Stimulated activated CD4-positive, alpha-beta T cell treated with anti-CD3 and anti-CD28 coated beads, Interleukin-1b, Interleukin-23, amount 100 ng/mL, for 4 hours (primary cell): Measurements from ENCODE around the gene B4GALT6.

Experiments used
- DNase-seq, 2 donors: peaks; one replicate each; pipeline ENCODE4 v3.0.0-alpha.2; 2020; ENCODE audit warnings: low read depth in 2 of 2

B4GALT6 gene

DNA sequence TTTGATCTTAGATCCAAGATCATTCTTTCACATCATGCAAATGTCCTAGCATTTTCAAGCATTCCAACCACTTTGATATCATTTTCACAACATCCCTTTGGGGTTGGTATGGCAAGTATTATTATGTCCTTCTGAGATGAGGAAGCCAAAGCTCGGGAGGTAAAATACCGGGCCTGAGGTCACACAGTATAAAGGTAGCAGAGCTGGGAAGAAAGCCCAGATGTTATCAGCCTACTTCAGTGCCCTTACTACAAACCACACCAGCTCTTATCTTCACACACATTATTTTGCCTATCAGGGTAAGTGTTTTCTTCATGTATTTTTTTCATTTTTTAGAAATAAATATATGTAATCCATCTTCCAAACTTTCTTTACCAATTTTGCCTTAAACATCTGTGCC is 4.2 kb upstream of the B4GALT6 start:
- DNase-seq = no peak

DNA sequence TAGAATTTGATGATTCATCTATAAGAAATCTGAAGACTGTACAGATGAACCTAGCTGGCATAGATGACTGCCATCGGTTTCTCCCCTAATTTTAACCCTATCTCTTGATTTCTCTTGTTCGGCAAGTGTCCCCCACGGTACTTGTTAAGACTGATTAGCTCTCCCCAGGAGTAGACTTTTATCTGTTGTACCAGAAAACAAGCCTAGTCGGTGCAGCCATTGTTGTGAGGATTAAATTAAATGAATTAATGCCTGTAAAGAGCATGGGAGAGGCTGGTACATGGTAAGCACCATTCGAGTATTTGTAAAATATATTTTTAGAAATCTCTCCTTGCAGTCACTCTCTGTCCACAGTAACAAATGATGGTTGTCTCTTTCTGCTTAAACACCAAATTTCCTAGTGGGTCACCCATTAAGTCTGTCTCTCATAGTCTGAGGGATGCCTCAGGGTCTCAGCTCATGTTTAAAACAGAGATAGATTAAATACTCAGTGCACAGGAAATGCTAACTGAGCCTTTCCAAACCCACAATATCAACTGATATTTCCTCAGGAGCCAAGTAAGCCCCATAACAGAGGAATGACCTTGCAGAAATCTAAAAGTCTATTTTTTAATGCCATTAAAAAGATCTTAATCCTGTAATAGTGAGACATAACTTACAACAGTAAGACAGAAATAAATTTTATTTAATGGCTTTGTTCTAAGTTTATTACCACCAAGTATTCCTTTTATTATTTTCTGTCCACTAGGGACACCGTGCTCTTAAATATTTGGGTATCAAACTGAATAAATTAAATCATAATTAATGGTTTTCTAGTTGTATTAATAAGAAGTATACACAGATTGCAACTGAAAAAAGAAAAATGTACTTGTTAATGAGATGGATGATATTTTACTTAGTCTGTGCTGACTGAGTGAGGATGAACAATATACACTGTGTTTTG is 2.9 kb upstream of the B4GALT6 start:
- no peak for DNase-seq

DNA sequence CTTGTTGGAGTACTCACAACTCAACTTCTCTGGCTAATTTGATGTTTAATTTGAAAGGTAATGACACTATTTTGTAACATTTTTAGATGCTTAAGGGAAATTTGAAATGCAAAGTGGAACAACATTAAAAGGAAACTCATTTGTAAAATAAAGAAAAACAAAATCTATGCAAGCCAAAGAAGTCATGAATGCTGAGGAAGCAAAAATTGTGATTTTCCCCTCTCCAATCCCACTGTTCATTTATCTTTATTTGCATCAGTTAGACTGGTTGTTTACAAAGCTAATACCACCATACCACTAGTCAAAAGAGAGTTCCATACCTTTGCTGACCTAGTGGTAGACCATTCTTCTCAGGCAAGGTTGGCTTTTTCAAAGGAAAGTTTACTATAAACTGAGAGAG is 2.2 kb upstream of the B4GALT6 start:
- DNase-seq = no peak

DNA sequence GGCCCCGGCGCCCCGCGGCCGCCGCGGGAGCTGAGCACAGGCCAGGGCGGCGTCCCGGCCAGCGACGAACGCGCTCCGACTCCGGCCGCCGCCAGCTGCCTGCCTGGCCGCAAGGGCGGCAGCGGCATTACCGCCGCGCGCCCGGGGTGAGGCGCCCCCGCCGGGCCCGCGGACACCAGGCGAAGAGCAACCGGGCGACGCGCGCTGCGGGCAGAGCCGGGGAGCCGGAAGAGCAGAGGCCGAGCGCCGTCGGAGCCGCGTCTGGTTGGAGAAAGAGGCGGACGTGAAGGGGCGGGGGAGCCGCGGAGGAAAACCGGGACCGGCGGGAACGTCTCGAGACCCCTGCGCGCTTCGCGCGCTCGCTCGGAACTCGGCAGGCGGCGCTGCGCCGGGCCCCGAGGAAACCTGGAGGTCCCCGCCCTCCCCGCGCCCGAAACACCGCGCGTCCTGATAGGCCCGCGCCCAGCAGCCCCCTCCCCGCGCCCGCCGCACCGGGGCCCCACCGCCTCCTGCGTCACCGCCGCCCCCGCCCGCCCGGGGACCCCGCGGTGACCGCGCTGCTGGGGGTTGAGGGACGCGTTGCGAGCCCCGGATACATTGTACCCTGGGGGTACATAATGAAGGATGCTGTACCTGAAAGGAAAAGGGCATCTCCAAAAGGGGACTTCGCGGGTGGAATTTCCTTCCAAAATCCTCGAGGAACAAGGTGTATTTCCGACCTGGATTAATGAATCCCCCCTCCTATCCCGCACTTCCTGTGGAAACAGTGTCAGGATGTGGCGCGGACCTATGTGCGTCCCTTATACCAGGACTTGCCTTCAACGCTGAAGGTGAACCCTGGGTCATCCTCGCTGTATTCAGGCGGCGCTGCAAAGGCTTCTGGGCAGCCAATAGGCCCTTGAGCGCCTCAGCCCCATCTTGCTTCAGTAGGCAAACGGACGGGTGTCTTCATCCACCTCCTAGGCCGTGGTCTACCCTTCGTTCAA is 1.0 kb upstream of the B4GALT6 start:
- peak; percentile 5 to 55 for DNase-seq

DNA sequence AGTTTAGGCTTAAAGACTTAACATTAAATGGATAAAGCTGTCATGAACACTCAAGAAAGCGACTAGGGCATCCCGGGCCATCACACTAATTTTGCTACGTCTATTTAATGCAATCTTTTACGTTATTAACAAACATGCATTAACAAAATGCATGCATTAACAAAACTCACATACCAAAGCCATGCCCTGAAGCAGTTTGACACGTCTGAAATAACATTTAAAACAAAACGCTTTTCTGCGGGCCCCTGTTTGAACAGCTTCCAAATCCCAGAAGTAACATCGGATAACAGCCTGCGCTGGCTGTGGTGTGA is 458 bp downstream of the B4GALT6 start:
- DNase-seq = no peak

DNA sequence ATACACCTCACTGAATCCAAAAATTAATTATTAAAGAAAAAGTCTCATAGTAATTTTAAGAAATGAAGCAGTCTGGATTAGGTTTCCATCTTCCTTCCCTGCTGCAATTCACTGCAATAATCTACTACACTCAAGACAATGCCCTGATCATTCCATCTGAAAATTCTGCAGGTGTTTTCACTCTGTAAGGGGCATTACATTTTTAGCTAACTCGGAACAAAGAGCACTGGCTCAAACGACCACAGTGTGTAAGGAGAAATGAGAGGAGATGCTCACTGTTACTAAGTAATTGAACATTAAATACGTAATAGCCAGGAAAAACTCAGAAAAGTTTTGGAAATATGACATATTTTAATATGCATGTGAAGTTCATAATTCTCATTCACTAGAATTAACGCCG is 1.3 kb downstream of the B4GALT6 start:
- DNase-seq = no peak

DNA sequence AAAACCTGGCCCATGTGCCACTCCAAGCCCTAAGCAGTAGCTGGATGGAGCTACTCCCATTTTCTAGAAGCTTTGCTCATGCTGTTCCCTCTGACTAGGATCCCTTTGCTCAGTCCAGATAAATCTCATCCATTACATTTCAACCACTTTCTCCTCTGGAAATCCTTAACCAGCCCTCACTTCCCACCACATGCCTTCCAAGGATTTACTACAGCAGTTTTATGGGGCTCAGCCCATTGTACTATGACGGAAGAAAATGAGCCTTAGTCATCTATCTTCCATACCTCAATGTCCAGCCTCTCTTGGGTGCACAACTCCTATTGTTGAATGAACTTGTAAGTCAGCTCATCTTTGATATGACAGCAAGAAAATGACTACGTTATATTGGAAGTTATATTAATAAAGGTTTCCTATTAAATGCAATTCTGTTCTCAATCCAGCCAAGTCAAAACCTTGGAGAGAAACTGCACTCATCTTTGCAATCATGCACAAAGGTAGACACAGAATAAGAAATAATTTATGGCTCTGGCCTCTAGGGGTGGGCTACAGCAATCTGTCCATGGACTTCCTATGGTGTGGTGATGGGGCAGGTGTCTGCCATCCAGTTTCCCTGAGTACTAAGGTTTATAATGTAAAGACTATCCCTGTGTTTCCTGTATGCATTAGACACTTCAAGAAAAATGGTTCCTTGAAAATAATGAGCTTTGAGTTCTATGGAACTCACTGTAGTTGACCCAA is 3.4 kb downstream of the B4GALT6 start:
- DNase-seq = no peak

DNA sequence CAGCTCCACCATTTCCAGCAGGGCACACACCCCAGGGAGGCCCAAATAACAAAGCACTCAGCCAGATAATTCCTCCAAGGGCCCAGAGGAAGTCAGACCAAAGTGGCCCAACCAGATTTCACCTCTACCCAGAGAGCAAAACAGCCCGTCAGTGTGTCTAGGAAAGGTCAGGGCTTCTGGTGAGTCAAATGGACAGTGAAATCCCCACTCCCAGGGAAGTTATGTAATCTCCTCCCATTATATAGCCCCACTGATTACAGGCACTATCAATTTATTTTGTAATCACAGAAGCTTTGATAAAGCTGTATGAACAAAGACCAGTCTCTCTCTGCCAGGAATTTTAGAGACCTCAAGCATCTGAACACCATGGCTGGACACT is 4.0 kb downstream of the B4GALT6 start:
- DNase-seq = no peak

DNA sequence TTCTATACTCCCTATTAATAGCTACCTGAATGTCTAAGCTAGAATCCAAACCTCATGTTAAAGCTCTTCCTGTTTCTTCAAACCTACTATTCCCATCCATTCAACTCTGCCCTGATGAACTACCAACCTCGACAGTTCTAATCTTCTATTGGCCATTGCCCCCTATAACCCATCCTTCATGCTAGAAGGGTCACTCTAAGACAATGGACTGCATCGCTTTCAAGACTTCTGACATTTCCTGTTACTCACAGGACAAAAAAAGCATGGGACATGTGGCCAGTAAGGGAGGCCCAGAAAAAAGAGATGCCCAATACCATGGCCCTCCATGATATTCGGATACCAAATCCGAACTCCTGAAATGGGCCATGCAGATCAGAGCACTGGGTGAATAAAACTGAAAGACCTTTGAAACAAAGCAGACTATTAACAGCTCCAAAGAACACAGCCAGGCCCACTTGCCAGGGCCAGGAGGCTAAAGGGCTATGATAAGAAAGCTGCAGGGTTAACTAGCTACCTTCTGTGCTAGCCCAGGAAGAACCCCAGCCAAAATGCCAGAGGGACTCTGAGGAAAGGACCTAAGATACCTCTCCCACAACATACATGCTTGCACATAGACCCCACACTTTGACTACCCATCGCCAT is 4.5 kb downstream of the B4GALT6 start:
- DNase-seq = no peak

DNA sequence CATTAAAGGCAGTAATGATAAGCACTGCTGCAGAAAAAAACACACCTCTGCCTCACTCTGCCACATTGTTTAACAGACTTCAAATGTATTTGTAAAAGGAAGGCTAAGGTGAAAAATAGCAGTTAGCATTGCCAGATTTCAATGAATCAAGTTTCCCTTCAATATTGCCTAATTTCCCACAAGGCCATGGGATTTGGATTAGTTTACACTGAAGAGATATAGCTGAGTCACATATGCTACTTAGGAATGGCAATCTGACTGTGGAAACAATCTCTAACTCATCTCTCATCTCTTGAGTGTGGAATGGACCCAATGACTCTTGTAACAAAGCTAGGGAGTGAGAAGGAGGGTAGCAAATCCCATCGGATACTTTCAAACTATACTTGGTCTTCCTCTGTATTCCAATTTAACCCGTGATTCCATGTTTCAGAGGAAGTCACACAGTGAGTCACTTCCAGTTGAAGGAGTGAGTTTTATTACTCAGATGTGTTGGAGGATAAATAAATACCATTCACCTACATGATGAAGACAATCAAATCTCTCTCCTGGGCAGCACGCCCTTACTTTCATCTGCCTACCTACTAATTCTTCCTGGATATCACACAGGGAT is 5.1 kb downstream of the B4GALT6 start:
- no peak for DNase-seq

DNA sequence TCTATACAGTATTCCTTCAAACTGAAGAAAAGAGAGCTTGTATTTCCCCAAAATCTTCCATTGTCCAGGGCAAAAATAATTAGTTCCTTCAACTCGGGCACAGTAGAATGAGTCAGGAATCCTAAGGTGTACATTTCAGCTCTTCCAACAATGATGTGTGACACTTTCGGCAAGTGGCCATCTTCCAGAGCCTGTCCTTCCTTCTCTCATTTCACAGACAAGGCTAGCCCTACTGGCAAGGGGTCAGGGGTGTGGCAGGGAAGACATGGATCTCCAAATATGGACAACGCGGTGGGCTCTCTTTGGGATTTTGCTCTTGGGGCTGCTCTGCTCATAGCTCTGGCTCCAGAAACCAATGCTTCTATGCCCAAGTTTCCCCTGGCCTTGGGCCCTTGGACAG is 6.0 kb downstream of the B4GALT6 start:
- no peak for DNase-seq

DNA sequence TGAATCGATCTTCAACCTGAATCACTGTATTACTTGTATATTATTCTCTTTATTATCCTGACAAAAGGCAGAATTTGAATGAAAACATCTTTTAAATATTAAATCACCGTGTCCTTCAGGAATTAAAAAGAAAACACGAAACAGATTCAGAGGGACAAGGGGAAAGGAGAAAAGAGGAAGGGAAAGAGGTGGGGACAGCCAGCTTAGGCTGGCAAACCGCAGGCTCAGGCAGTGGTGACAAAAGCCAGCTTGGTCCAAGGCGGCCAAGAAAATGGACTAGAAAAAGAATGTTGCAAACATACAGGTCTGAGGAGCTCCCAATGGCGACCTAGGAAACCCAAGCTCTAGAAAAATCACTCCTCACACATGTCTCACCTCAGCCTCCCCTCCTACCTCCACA is 6.8 kb downstream of the B4GALT6 start:
- DNase-seq = no peak

DNA sequence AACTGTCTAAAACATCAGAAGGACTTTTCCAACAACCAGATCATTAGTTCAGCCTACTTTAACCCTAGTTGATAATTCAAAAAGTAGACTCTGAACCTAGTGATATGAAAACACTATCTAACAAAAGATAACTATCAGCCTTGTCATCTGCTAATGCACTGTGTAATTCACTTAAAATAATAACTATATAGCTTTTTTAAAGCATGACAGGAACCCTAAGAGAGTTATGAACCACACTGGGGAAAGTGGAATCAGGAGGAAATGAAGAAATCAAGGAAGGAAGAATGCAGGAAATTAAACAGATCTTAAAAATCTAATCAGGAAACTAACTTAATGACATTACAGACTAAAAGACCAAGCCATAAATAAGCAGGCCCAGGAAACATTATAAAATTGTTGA is 9.0 kb downstream of the B4GALT6 start:
- DNase-seq = no peak

DNA sequence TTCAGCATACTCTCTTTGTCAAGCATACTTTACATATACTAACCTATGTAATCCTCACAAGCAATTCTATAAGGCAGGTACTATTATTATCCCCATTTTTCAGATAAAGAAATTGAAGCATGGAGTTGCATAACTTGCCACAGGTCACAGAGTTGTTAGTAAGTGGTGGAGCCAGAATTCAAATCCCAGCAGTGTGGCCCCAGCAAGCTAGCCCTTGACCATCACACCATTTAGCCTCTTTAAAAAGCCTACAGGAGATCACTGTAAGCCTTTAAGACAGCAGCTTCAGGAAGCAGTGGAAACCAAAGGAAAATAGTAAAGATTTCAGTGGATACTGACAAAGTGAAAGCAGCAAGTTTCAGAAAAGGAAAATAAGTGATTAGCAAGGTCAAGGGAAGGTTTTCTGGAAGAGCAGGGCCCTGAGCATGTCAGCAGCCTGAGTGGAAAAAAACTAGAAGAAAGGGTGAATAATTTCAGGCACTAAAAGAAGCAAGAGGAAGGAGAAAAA is 11.7 kb downstream of the B4GALT6 start:
- DNase-seq = no peak

DNA sequence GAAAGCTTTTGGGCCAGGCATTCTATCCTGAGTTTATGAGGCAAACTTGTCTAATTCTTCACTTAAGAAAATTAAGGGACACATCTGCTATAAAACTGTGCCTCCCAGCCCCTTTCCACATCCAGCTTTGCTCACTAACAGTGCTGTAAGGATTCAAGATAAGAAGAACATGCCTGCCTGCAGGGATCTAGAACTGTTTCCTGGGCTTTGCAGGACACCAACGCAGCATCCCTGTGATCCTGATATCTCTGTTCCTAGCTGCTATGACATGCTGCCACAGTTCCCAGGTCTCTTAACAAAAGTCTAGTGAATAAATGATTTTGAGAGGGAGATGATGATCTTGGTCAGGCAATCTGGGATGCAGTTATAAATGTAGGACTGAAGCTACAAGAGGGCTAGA is 12.4 kb downstream of the B4GALT6 start:
- DNase-seq = no peak

DNA sequence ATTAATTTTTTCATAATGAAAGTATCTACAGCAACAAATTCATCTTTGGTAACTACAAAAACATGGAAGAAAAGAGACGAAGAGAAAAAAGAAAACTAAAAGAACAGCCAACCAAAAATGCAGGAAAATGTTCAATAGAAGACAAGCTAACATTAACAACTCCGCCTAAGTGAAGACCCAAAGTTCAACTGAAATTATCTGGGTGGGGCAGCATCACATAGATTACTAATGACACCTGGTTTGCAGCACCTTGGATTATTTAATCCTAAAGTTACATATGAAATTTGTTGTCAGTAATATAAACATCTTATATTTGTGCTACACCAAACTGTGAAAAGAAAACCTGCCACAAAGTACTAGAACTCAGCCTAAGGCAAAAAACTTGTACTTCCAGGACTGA is 14.8 kb downstream of the B4GALT6 start:
- no peak for DNase-seq

DNA sequence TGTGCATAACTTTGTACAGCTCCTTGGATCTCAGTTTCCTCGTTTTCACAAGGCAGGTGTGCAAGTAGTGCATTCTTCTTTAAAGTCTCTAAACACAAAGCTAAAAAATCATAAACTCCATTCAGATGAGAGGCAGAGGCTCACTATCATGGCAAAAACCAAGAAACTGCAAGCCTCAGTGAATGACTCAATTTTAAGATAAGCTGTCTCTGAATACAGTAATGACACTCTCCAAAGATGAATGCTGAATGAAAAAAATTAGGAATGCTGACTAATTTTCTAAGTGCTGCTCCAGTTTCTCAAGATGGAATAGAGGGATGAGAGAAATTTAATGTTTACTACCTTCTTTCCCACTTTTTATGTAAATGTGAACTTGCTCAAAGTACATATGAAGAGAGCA is 17.2 kb downstream of the B4GALT6 start:
- no peak for DNase-seq

DNA sequence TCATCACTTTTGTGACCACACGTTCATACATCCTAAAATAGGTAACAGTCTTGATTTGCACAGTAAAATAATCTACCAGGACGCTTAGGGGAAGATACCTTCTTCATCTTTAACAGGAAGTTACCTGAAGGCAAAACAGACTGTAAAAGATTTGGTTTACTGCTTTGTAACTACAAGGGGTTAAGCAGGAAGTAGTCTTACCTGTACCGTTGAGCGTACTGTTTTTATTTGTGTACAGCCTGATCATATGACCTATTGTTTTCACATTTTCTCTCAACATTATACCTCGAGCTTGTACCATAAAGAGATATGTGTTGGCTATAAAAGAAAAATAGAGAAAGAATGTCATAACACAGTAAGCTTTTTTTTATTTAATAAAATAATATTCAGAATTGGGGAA is 18.3 kb downstream of the B4GALT6 start:
- no peak for DNase-seq

DNA sequence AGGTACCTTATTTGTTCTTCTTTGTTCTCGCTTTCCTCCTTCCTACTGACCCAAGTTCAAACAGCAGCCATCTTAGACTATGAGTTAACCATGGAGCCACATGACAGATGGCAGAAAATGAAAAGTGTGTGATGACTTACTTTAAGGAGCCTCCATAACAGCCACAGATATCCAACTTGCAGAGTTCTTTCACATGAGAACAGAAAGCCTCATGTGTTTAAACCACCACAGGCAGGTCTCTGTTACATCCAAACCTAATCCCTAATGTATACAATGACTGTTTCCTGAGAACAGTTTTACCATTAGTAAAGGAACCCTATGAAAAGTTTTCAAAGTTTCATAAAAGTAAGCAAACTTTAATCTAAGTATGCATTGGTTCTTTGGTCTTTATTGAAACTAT is 20.3 kb downstream of the B4GALT6 start:
- DNase-seq = no peak

DNA sequence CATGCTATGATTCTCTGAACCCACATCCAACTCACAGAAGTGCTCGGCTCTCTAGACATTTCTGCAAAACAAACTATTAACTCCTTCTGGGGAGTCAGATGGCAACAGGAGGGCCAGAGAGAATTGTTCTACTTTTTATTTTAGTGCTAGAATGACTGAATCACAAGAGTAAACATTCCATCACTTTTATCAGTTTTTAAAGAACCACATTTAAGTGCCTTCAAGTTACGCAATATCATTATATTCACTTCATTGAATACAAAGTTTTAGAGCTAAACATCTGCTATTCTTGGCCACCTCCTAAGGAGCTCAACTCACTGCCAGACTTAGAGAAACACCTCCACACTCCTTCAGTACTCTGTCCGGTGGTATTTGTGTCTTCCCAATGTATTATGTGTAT is 22.4 kb downstream of the B4GALT6 start:
- no peak for DNase-seq

DNA sequence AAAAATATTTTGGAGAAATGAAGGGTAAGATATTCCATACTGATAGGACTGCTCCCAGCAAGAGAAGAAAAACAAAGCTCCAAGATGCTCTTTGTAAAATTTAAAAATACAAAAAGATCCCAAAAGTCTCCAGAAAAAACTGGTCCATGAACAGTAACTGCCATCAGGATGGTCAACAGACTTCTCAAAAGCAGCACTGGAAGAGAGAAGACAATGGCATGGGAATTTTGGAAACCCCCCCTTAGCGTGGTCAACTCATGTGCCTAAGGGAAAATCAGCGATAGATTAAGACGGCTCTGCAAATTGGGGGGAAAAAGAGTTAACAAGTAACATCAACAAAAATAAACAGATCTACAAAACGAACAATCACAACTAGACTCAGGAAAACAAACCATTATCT is 23.6 kb downstream of the B4GALT6 start:
- DNase-seq = no peak
